Gastrocnemius medialis (tissue), 4 donors: ENCODE results near the gene TOMM70.

Experiments
- POLR2A ChIP-seq, 2 donors: fragments of 450-650 bp; IDR thresholded peaks; one replicate each; pipeline ENCODE4 v1.6.1; 2017; ENCODE audit warnings: antibody characterized with exemption in 2 of 2, mild to moderate bottlenecking in 2 of 2, moderate library complexity in 2 of 2
- TF ChIP-seq, protein P1 (sequence below), 5 experiments: fragments of 450-650 bp in 3 of 5; fragments of 200-600 bp in 2 of 5; sonication (generic) in 2 of 5; IDR thresholded peaks in 4 of 5; conservative IDR thresholded peaks in 1 of 5; 1 replicate in 4 of 5; 2 replicates in 1 of 5; pipeline ENCODE4 v1.5.1; 2016 to 2019; ENCODE audit warnings: antibody characterized with exemption in 5 of 5, mild to moderate bottlenecking in 3 of 5, moderate library complexity in 3 of 5

DNA sequence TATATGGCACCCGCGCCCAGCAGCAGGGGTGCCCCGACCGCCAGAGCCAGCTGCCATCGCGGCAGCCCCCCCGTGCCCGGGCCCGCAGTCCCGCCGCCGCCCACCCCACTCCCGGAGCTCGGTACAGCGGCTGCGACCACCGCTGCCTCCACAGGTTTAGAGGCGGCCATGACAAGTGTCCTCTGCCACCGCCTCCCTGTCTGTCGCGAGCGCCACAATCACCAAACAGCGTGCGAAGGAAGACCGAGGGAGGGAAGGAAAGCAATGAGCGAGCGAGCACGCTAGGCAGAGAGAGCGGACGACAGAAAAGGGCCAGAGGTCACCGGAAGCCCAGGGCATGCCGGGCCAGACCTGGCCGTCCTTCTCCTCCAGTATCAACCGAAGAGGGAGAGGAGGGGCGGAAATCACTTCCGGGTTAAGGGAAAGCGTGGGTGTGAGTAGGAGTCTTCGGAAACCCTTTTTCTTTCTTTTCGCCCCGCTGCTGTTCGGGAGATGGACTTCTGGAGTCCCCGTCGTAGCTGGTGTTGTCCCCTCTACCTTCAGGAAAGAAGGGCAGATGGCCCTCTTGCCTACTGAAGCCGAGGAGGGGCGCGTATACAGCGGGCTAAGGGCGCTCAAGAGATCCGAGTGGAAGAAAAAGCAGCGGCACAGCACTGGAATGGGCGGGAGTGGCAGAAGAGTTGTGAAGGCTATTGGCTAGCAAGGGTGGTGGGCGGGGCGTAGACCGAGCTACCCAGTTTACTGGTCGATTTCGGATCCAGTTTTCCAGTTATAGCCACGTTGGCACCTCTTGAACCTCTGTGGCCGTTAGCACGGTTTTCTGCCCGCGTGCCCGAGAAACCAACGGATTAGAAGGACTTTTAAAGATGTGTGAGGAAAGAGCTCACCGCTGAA is at the start of gene TOMM70, which contains the start of gene LNP1:
- TF ChIP-seq, protein P1, sequence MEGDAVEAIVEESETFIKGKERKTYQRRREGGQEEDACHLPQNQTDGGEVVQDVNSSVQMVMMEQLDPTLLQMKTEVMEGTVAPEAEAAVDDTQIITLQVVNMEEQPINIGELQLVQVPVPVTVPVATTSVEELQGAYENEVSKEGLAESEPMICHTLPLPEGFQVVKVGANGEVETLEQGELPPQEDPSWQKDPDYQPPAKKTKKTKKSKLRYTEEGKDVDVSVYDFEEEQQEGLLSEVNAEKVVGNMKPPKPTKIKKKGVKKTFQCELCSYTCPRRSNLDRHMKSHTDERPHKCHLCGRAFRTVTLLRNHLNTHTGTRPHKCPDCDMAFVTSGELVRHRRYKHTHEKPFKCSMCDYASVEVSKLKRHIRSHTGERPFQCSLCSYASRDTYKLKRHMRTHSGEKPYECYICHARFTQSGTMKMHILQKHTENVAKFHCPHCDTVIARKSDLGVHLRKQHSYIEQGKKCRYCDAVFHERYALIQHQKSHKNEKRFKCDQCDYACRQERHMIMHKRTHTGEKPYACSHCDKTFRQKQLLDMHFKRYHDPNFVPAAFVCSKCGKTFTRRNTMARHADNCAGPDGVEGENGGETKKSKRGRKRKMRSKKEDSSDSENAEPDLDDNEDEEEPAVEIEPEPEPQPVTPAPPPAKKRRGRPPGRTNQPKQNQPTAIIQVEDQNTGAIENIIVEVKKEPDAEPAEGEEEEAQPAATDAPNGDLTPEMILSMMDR (IDR thresholded peaks at IDR 0.05 in 4 of 5, conservative IDR thresholded peaks at IDR 0.05 in 1 of 5) = no peak
- TF ChIP-seq POLR2A (IDR thresholded peaks at IDR 0.05) = peak; percentile 47 to 81
